GM12873 (cell line): ENCODE measurements around the gene LSM10.

Experiments
- CTCF ChIP-seq: IDR thresholded peaks from 2 replicates; pipeline ENCODE4 v1.5.1; 2012; ENCODE audit warnings: low read depth, mild to moderate bottlenecking, moderate library complexity, low read length, control low read depth; ENCODE audit not compliant: insufficient read depth; ENCODE audit errors: missing control alignments

The LSM10 gene

DNA sequence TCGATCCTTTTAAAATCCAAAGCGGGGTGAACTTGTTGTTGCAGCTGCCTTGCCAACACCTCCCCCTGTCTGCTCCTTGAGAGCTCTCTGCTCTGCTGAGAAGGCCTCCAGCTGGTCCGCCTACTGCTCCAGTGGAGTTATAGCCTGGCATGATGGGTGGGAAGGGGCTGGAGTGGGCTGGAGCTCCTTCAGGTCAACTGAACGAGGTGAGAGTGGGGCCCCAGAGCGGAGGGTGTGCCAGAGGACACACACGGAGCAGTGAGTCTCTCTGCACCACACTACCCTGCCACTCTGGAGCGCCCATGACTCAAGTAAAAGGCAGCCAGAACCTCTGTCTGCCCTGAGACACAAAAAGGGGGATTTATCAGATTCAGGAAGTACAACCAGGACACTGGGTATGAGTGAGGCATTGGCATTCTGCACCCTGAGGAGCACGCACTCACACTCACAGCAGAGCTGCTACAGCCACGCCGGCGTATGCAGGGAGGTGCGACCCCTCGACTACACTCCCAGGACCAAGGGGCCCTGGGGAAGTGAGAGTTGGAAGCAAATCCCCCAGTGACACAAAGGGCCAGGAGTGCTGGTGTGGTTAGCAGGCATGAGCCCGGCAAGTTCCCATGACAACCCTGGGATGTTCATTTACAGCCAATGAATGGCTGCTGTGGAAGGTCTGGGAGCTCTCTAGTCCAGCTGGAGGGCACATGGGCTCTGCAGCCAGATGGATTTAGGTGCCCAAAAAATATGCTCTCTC, 46.3 kb downstream of the LSM10 start:
- TF ChIP-seq CTCF = no peak

- TF ChIP-seq CTCF = no peak
Observed at GRCh38 chr1:36350659-36351226, 47.0 kb downstream of the LSM10 start.

GRCh38 chr1:36349839-36350238, 47.9 kb downstream of the LSM10 start:
- no peak for TF ChIP-seq CTCF

GRCh38 chr1:36349241-36349671, 48.5 kb downstream of the LSM10 start:
- TF ChIP-seq CTCF = no peak

GRCh38 chr1:36346741-36347370, 50.9 kb downstream of the LSM10 start:
- TF ChIP-seq CTCF = no peak

DNA sequence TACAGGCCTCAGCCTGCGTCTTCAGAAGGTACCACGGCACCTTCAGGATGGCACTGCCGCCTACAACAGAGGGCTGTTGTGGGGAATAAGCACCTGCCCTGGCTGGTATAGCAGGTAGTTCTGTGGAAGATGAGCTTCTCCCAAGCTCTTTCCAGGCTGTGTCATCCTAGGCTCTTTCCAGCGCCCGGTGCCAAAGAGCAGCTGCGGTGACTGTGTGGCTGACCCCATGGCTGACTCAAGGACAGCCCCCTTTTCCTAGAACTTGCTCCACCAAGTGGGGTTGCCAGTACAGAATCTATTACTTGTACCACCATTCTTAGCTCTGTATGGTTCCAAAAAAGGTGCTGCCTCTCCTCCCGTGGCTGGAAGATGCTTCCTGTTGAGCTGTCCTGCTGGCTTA, 52.4 kb downstream of the LSM10 start:
- no peak for TF ChIP-seq CTCF

DNA sequence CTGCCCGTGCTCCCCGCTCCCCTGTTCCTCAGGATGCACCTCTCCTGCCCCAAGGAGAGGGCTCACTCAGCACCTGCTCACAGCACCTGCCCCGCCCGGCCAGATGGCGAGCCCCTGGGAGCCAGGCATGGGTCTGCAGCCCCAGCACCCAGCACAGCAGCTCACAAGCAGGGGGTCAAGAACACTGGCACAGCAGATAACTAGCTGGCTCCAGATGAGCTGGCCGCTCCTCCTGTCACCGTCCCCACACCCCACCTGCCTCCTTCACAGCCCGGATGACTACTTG, 53.4 kb downstream of the LSM10 start:
- TF ChIP-seq CTCF = no peak
